B cell (primary cell): Measurements from ENCODE around the gene THRA.

Experiments used
- CTCF ChIP-seq: fragments of 200-600 bp; IDR thresholded peaks from one replicate; pipeline ENCODE4 v1.8.0; 2022; ENCODE audit warnings: antibody characterized with exemption, mild to moderate bottlenecking
- EZH2 ChIP-seq: IDR thresholded peaks from 2 replicates; pipeline ENCODE4 v1.6.1; 2012; ENCODE audit warnings: borderline replicate concordance, low read depth, mild to moderate bottlenecking, moderate library complexity, low read length; ENCODE audit not compliant: insufficient read depth, poor library complexity, severe bottlenecking

- TF ChIP-seq CTCF (no peak), EZH2 (no peak)
These were observed 31.1 kb upstream of the THRA start for GRCh38 chr17:40031706-40032105.
